ENCODE data around the gene SCD5. TPM values are rescaled to one million over a fixed set of nuclear protein-coding genes. Genes with fewer than 3 reads are reported as not detected.

The SCD5 gene
- polyA plus RNA-seq, 4 donors, result 0.45 to 73.0 (median 5.3) TPM

GRCh38 chr4:82691431-82691830 lies 107.2 kb downstream of the SCD5 start:
- H3K4me3 ChIP-seq (ENCODE audit: low read depth in 1 of 3, low read length in 3 of 3), result no peak overlapping the region
- 83 to 90% (median 89%) methylated on average over 2 of the region's 2 CpGs for WGBS, 3 donors
- H3K27me3 ChIP-seq (ENCODE audit: control insufficient read depth in 3 of 3, insufficient read depth in 3 of 3, low read length in 3 of 3), result no peaks in the 10 kb centered on the region
- H3K27ac ChIP-seq (ENCODE audit: low read depth in 1 of 3, low read length in 2 of 3), result no peak overlapping the region
- peaks cover 0 to 21% (median 0%) of the 10 kb centered on the region in 3 donors for H3K36me3 ChIP-seq (ENCODE audit: control insufficient read depth in 3 of 3, insufficient read depth in 2 of 3, low read depth in 1 of 3, low read length in 3 of 3)
- H3K9me3 ChIP-seq (ENCODE audit: control insufficient read depth in 2 of 2, insufficient read depth in 1 of 2, low read depth in 1 of 2, low read length in 1 of 2), result no peaks in the 10 kb centered on the region
- no peak for DNase-seq
- FAIRE-seq, result no peak
- peaks cover 0 to 14% (median 4%) of the 10 kb centered on the region in 3 donors for H3K4me1 ChIP-seq (ENCODE audit: control insufficient read depth in 3 of 3, insufficient read depth in 2 of 3, low read depth in 1 of 3, low read length in 2 of 3)

GRCh38 chr4:82688091-82688795 lies 110.4 kb downstream of the SCD5 start:
- Histone ChIP-seq H3K36me3 (ENCODE audit: control insufficient read depth in 3 of 3, insufficient read depth in 2 of 3, low read depth in 1 of 3, low read length in 3 of 3) (peaks cover 0 to 13% (median 0%) of the 10 kb centered on the region in 3 donors), H3K4me3 (ENCODE audit: low read depth in 1 of 3, low read length in 3 of 3) (no peak overlapping the region), H3K9me3 (ENCODE audit: control insufficient read depth in 2 of 2, insufficient read depth in 1 of 2, low read depth in 1 of 2, low read length in 1 of 2) (no peaks in the 10 kb centered on the region), H3K27me3 (ENCODE audit: control insufficient read depth in 3 of 3, insufficient read depth in 3 of 3, low read length in 3 of 3) (no peaks in the 10 kb centered on the region), H3K27ac (ENCODE audit: low read depth in 1 of 3, low read length in 2 of 3) (peak overlapping the region in 1 of 3 donors; percentile 64), H3K4me1 (ENCODE audit: control insufficient read depth in 3 of 3, insufficient read depth in 2 of 3, low read depth in 1 of 3, low read length in 2 of 3) (peaks cover 0 to 11% (median 0%) of the 10 kb centered on the region in 3 donors)
- DNase-seq (peak in 1 of 2 donors; percentile 22), FAIRE-seq (no peak)
- 46 to 77% (median 57%) methylated on average over 6 of the region's 6 CpGs for WGBS, 3 donors

DNA sequence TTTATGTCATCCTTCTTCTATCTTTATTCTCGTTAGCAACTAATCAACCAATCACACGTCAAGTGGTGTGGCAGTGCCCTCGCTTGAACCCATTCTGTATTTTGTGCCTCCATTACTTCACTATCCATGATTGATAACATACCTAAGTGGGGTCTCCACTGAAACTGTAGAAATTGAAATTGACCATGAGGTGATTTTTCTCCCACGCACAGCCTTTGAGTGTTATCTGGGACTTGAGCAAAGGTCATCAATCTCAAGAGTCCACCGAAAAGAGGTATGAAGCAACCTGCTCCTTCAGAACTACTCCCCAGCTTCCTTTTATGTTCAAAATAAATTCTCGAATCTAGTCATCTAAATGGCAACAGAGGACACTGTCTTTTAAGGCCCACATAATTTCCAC lies 111.1 kb downstream of the SCD5 start:
- Histone ChIP-seq H3K9me3 (ENCODE audit: control insufficient read depth in 2 of 2, insufficient read depth in 1 of 2, low read depth in 1 of 2, low read length in 1 of 2) (no peaks in the 10 kb centered on the region), H3K4me3 (ENCODE audit: low read depth in 1 of 3, low read length in 3 of 3) (no peak overlapping the region), H3K4me1 (ENCODE audit: control insufficient read depth in 3 of 3, insufficient read depth in 2 of 3, low read depth in 1 of 3, low read length in 2 of 3) (peaks cover 0 to 11% (median 0%) of the 10 kb centered on the region in 3 donors), H3K27me3 (ENCODE audit: control insufficient read depth in 3 of 3, insufficient read depth in 3 of 3, low read length in 3 of 3) (no peaks in the 10 kb centered on the region), H3K36me3 (ENCODE audit: control insufficient read depth in 3 of 3, insufficient read depth in 2 of 3, low read depth in 1 of 3, low read length in 3 of 3) (peaks cover 0 to 7% (median 0%) of the 10 kb centered on the region in 3 donors), H3K27ac (ENCODE audit: low read depth in 1 of 3, low read length in 2 of 3) (peak overlapping the region in 1 of 3 donors; percentile 69)
- WGBS, 3 donors, result 13 to 57% (median 35%) methylated on average over 6 of the region's 6 CpGs
- DNase-seq (peak; percentile 79 to 81), FAIRE-seq (no peak)

DNA sequence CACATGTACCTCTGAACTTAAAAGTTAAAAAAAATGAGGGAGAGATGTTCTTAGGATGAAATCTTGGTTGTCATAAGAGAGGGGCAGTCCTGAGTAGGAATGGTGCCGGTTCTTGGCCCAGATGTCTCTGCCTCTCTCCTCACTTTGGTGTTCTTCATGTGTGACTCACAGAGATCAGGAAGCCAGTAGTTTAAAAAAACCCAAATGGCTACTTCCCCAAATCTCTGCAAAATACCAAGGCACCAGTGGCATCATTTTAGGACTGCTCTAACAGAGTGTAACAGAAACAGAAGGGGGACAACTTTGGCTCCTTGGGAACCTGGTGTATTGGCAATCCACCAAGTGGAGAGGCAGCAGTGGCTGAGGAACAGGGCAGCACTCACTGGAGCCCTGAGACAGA lies 116.8 kb downstream of the SCD5 start:
- H3K27ac ChIP-seq (ENCODE audit: low read depth in 1 of 3, low read length in 2 of 3), result no peak overlapping the region
- 76 to 83% (median 81%) methylated on average over 1 of the region's 1 CpG for WGBS, 3 donors
- no peaks in the 10 kb centered on the region for H3K9me3 ChIP-seq (ENCODE audit: control insufficient read depth in 2 of 2, insufficient read depth in 1 of 2, low read depth in 1 of 2, low read length in 1 of 2)
- H3K4me3 ChIP-seq (ENCODE audit: low read depth in 1 of 3, low read length in 3 of 3), result no peak overlapping the region
- peaks cover 0 to 5% (median 0%) of the 10 kb centered on the region in 3 donors for H3K36me3 ChIP-seq (ENCODE audit: control insufficient read depth in 3 of 3, insufficient read depth in 2 of 3, low read depth in 1 of 3, low read length in 3 of 3)
- H3K27me3 ChIP-seq (ENCODE audit: control insufficient read depth in 3 of 3, insufficient read depth in 3 of 3, low read length in 3 of 3), result no peaks in the 10 kb centered on the region
- H3K4me1 ChIP-seq (ENCODE audit: control insufficient read depth in 3 of 3, insufficient read depth in 2 of 3, low read depth in 1 of 3, low read length in 2 of 3), result peaks cover 0 to 10% (median 0%) of the 10 kb centered on the region in 3 donors
- FAIRE-seq (no peak), DNase-seq (no peak)

DNA sequence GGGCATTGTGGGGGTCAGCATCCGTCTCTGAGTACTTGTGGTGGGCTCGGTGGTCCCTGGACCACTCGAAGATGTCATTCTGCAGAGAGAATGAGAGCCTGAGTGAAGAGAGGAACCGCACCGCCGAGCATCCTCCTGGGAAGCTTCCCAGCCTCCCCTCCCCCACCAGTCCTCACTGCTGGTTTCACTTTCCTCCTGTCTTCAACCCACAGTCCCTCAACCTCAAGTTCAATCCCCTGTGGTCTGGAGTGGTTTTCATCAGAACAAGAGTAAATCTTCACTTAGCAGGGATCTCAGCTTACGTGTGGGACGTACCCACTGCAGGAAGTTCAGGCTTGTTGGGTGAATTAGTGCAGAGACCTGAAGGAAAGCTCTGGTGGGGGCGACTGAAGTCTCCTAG lies 117.8 kb downstream of the SCD5 start:
- H3K4me3 ChIP-seq (ENCODE audit: low read depth in 1 of 3, low read length in 3 of 3), result no peak overlapping the region
- no peak overlapping the region for H3K27ac ChIP-seq (ENCODE audit: low read depth in 1 of 3, low read length in 2 of 3)
- H3K9me3 ChIP-seq (ENCODE audit: control insufficient read depth in 2 of 2, insufficient read depth in 1 of 2, low read depth in 1 of 2, low read length in 1 of 2), result no peaks in the 10 kb centered on the region
- H3K4me1 ChIP-seq (ENCODE audit: control insufficient read depth in 3 of 3, insufficient read depth in 2 of 3, low read depth in 1 of 3, low read length in 2 of 3), result peaks cover 0 to 10% (median 0%) of the 10 kb centered on the region in 3 donors
- DNase-seq (no peak), FAIRE-seq (no peak)
- WGBS, 3 donors, result 78 to 97% (median 88%) methylated on average over 9 of the region's 9 CpGs
- H3K27me3 ChIP-seq (ENCODE audit: control insufficient read depth in 3 of 3, insufficient read depth in 3 of 3, low read length in 3 of 3), result no peaks in the 10 kb centered on the region
- peaks cover 0 to 8% (median 0%) of the 10 kb centered on the region in 3 donors for H3K36me3 ChIP-seq (ENCODE audit: control insufficient read depth in 3 of 3, insufficient read depth in 2 of 3, low read depth in 1 of 3, low read length in 3 of 3)

DNA sequence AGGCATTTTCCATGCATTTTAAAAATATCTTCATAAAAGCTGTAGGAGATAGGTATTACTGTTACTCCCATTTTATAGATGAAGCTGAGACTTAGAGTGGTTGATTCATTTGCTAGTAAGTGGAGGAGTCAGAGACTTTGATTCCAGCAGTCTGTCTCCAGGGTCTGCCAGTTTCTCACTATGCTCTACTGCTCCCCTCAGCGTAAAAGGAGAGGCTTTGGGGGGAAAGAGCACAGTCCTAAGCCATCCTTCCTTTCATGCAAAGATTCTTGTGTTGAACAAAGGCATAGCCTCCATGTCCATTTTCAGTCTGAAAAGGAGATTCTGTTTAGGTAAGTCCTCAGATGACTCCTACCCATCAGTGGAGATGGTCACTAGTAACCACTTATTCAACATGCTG lies 119.1 kb downstream of the SCD5 start:
- peaks cover 0 to 8% (median 0%) of the 10 kb centered on the region in 3 donors for H3K36me3 ChIP-seq (ENCODE audit: control insufficient read depth in 3 of 3, insufficient read depth in 2 of 3, low read depth in 1 of 3, low read length in 3 of 3)
- no peaks in the 10 kb centered on the region for H3K9me3 ChIP-seq (ENCODE audit: control insufficient read depth in 2 of 2, insufficient read depth in 1 of 2, low read depth in 1 of 2, low read length in 1 of 2)
- H3K4me1 ChIP-seq (ENCODE audit: control insufficient read depth in 3 of 3, insufficient read depth in 2 of 3, low read depth in 1 of 3, low read length in 2 of 3), result peaks cover 0 to 10% (median 0%) of the 10 kb centered on the region in 3 donors
- 81 to 100% (median 93%) methylated on average over 1 of the region's 1 CpG for WGBS, 3 donors
- DNase-seq (no peak), FAIRE-seq (no peak)
- H3K4me3 ChIP-seq (ENCODE audit: low read depth in 1 of 3, low read length in 3 of 3), result no peak overlapping the region
- no peaks in the 10 kb centered on the region for H3K27me3 ChIP-seq (ENCODE audit: control insufficient read depth in 3 of 3, insufficient read depth in 3 of 3, low read length in 3 of 3)
- H3K27ac ChIP-seq (ENCODE audit: low read depth in 1 of 3, low read length in 2 of 3), result no peak overlapping the region

DNA sequence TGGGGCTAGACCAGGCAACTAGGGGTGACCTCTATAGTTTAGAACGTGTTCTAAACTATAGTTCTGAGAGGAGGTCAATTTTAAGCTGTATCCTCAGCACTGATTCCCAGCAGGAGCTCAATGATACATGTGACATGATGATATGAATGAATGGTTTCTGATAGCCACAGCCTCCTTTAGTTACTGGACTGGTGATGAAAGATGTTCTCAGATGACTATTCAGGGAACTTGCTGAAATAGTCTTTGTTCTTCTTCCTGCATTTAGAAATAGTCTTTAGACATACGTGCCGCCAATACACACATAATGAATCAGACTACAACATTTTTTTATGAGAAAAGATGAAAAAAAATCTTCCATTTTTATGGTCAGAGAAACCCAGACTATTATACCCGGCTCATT lies 120.5 kb downstream of the SCD5 start:
- Histone ChIP-seq H3K4me3 (ENCODE audit: low read depth in 1 of 3, low read length in 3 of 3) (no peak overlapping the region), H3K9me3 (ENCODE audit: control insufficient read depth in 2 of 2, insufficient read depth in 1 of 2, low read depth in 1 of 2, low read length in 1 of 2) (no peaks in the 10 kb centered on the region), H3K4me1 (ENCODE audit: control insufficient read depth in 3 of 3, insufficient read depth in 2 of 3, low read depth in 1 of 3, low read length in 2 of 3) (peaks cover 0 to 10% (median 0%) of the 10 kb centered on the region in 3 donors), H3K27me3 (ENCODE audit: control insufficient read depth in 3 of 3, insufficient read depth in 3 of 3, low read length in 3 of 3) (no peaks in the 10 kb centered on the region), H3K27ac (ENCODE audit: low read depth in 1 of 3, low read length in 2 of 3) (no peak overlapping the region), H3K36me3 (ENCODE audit: control insufficient read depth in 3 of 3, insufficient read depth in 2 of 3, low read depth in 1 of 3, low read length in 3 of 3) (peaks cover 0 to 8% (median 0%) of the 10 kb centered on the region in 3 donors)
- DNase-seq, result no peak
- FAIRE-seq, result no peak
- WGBS, 3 donors, result 58 to 70% (median 66%) methylated on average over 4 of the region's 4 CpGs

- H3K27me3 ChIP-seq (ENCODE audit: control insufficient read depth in 3 of 3, insufficient read depth in 3 of 3, low read length in 3 of 3), result no peaks in the 10 kb centered on the region
- DNase-seq (peak in 1 of 2 donors; percentile 27), FAIRE-seq (no peak)
- WGBS, 3 donors, result 53 to 76% (median 57%) methylated on average over 5 of the region's 5 CpGs
- no peak overlapping the region for H3K27ac ChIP-seq (ENCODE audit: low read depth in 1 of 3, low read length in 2 of 3)
- no peaks in the 10 kb centered on the region for H3K9me3 ChIP-seq (ENCODE audit: control insufficient read depth in 2 of 2, insufficient read depth in 1 of 2, low read depth in 1 of 2, low read length in 1 of 2)
- no peak overlapping the region for H3K4me3 ChIP-seq (ENCODE audit: low read depth in 1 of 3, low read length in 3 of 3)
- peaks cover 0 to 10% (median 0%) of the 10 kb centered on the region in 3 donors for H3K4me1 ChIP-seq (ENCODE audit: control insufficient read depth in 3 of 3, insufficient read depth in 2 of 3, low read depth in 1 of 3, low read length in 2 of 3)
- H3K36me3 ChIP-seq (ENCODE audit: control insufficient read depth in 3 of 3, insufficient read depth in 2 of 3, low read depth in 1 of 3, low read length in 3 of 3), result peaks cover 0 to 8% (median 0%) of the 10 kb centered on the region in 3 donors
Measured at GRCh38 chr4:82677327-82677726, 121.3 kb downstream of the SCD5 start.

All from small intestine (tissue), 7 donors.